MCF 10A (cell line): Measurements from ENCODE around the gene MYCBP. TPM values are rescaled to one million over a fixed set of nuclear protein-coding genes. Genes with fewer than 3 reads are reported as not detected.

Experiments used
- BruUV-seq: library from RNA; stranded (reverse); fragments of 400-500 nt; replicated peaks from 2 replicates; lab custom pipeline; 2021; lab: Mats Ljungman, UMichigan
- CTCF ChIA-PET: fragments of 300-600 bp; sonication (Branson Sonifier 250); formaldehyde crosslinking; extraction: SDS; loops from one replicate; lab custom pipeline; 2021; ENCODE audit warnings: antibody characterized with exemption, inconsistent platforms; lab: Yijun Ruan, JAX
- POLR2A ChIA-PET: fragments of 300-600, 350-650 bp; sonication (Branson Sonifier 250); formaldehyde crosslinking; extraction: SDS; loops from one replicate; lab custom pipeline; 2020; ENCODE audit warnings: antibody characterized with exemption, inconsistent platforms; lab: Yijun Ruan, JAX
- DNase-seq: peaks from one replicate; pipeline ENCODE4 v3.0.0-alpha.2; 2018; ENCODE audit not compliant: unreplicated experiment
- H3K27ac Mint-ChIP-seq: one replicate; pipeline ENCODE4 v1.8.0; 2022; ENCODE audit warnings: mild to moderate bottlenecking, low read depth, mixed read lengths; ENCODE audit not compliant: unreplicated experiment
- H3K27me3 Mint-ChIP-seq: one replicate; pipeline ENCODE4 v1.8.0; 2022; ENCODE audit warnings: mixed read lengths; ENCODE audit not compliant: insufficient read depth, unreplicated experiment
- H3K36me3 Mint-ChIP-seq: one replicate; pipeline ENCODE4 v1.8.0; 2022; ENCODE audit warnings: mild to moderate bottlenecking, moderate library complexity, mixed read lengths; ENCODE audit not compliant: insufficient read depth, unreplicated experiment
- H3K4me1 Mint-ChIP-seq: one replicate; pipeline ENCODE4 v1.8.0; 2022; ENCODE audit warnings: mixed read lengths; ENCODE audit not compliant: insufficient read depth, unreplicated experiment
- H3K4me3 Mint-ChIP-seq: one replicate; pipeline ENCODE4 v1.8.0; 2022; ENCODE audit warnings: mild to moderate bottlenecking, moderate library complexity, mixed read lengths; ENCODE audit not compliant: unreplicated experiment
- H3K9me3 Mint-ChIP-seq: one replicate; pipeline ENCODE4 v1.8.0; 2022; ENCODE audit warnings: mixed read lengths; ENCODE audit not compliant: unreplicated experiment
- CTCF ChIP-seq: fragments of 200-600 bp; IDR thresholded peaks from one replicate; pipeline ENCODE4 v1.8.0; 2022; ENCODE audit warnings: antibody characterized with exemption, mild to moderate bottlenecking; ENCODE audit not compliant: unreplicated experiment
- intact Hi-C: fragments of 100-400 bp; cut with micrococcal nuclease; formaldehyde crosslinking; loops from 2 replicates; pipeline ENCODE4 v1.14.1; 2022
- total RNA-seq: library from RNA; stranded (reverse); gene quantifications from 2 replicates; pipeline ENCODE4 v1.2.3, GENCODE V29; 2022

MYCBP gene
- total RNA-seq, 1 experiment from 2014 or later: 18.9 TPM

GRCh38 chr1:38829368-38829767, 43.8 kb downstream of the MYCBP start:
- Mint-ChIP-seq H3K27ac (no peak overlapping the region), H3K4me3 (no peak overlapping the region), H3K9me3 (no peaks in the 10 kb centered on the region), H3K27me3 (peaks cover 29% of the 10 kb centered on the region), H3K4me1 (peaks cover 4% of the 10 kb centered on the region), H3K36me3 (no peaks in the 10 kb centered on the region)
- BruUV-seq: no TSS peak
- ChIA-PET POLR2A (no interaction called here), CTCF (interaction anchor here (1.4 kb wide), 1 partner anchor 803 kb away, joined by 4 read pairs; no protein-coding TSS in a partner anchor)
- no peak for DNase-seq
- intact Hi-C loops: loop anchor here (10.0 kb wide), 1 partner anchor 1225 kb away; no protein-coding TSS in a partner anchor
- no peak for TF ChIP-seq CTCF

DNA sequence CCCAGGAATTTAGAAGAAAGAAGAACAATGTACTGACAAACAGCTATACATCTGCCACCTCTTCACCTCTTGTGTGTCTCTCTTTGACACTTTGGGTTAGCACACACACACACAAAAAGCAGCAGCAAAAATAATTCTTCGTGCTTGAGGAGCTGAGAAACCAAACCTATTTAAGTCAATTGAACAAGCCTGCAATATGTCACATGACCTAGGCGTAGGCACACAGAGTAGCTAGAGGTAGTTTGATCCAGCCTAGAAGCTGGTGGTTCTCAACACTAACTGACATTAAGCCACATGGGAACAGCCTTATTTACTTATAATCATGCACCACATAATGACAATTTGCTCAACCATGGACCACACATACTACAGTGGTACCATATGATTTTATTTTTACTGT, 45.8 kb downstream of the MYCBP start:
- Mint-ChIP-seq H3K36me3 (no peaks in the 10 kb centered on the region), H3K27ac (no peak overlapping the region), H3K4me3 (no peak overlapping the region), H3K27me3 (peaks cover 29% of the 10 kb centered on the region), H3K9me3 (no peaks in the 10 kb centered on the region), H3K4me1 (peaks cover 4% of the 10 kb centered on the region)
- ChIA-PET POLR2A (no interaction called here), CTCF (interaction anchor here (0.7 to 0.8 kb wide), 2 partner anchors 786 to 801 kb away, joined by 3 read pairs; no protein-coding TSS in a partner anchor)
- intact Hi-C loops: loop anchor here (10.0 kb wide), 1 partner anchor 1223 kb away; no protein-coding TSS in a partner anchor
- DNase-seq: no peak
- no TSS peak for BruUV-seq
- TF ChIP-seq CTCF: no peak

DNA sequence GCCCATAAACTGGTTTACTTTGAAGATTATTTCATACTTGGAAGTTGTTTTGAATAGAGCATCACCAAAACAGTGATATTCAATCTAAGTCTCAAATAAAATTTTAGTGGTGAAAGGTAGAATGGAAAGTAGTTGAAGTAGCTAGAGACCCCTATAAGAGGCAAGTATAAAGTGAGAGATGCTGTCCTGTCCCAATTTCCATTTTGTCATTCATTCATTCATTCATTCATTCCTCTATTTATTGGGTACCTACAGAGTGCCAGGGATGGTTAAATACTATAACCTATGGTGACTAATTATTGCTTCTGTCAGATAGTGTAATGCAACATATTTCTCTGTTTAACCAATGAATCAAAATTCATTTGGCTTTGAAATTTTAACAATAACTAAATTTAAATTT, 46.3 kb downstream of the MYCBP start:
- Mint-ChIP-seq H3K4me3 (no peak overlapping the region), H3K4me1 (peaks cover 4% of the 10 kb centered on the region), H3K27me3 (peaks cover 29% of the 10 kb centered on the region), H3K36me3 (no peaks in the 10 kb centered on the region), H3K27ac (no peak overlapping the region), H3K9me3 (no peaks in the 10 kb centered on the region)
- intact Hi-C loops: loop anchor here (10.0 kb wide), 1 partner anchor 1222 kb away; no protein-coding TSS in a partner anchor
- CTCF ChIA-PET: interaction anchor here (0.8 kb wide), 1 partner anchor 800 kb away, joined by 3 read pairs; no protein-coding TSS in a partner anchor
- no peak for TF ChIP-seq CTCF
- POLR2A ChIA-PET: no interaction called here
- no TSS peak for BruUV-seq
- DNase-seq: no peak

- intact Hi-C loops: loop anchor here (10.0 kb wide), 1 partner anchor 1221 kb away; no protein-coding TSS in a partner anchor
- H3K4me3 Mint-ChIP-seq: no peak overlapping the region
- peaks cover 4% of the 10 kb centered on the region for H3K4me1 Mint-ChIP-seq
- DNase-seq: peak; percentile 13
- no peaks in the 10 kb centered on the region for H3K9me3 Mint-ChIP-seq
- no peak for TF ChIP-seq CTCF
- peaks cover 27% of the 10 kb centered on the region for H3K27me3 Mint-ChIP-seq
- H3K36me3 Mint-ChIP-seq: no peaks in the 10 kb centered on the region
- BruUV-seq: no TSS peak
- ChIA-PET CTCF (interaction anchor here (0.6 to 1.9 kb wide), 2 partner anchors 18 to 799 kb away, joined by 5 to 9 read pairs; no protein-coding TSS in a partner anchor), POLR2A (interaction anchor here (0.9 kb wide), 1 partner anchor 9 kb away, joined by 3 read pairs; no protein-coding TSS in a partner anchor)
- no peak overlapping the region for H3K27ac Mint-ChIP-seq
Measured at GRCh38 chr1:38826262-38826661, 46.9 kb downstream of the MYCBP start.
